PC-9 (cell line): ENCODE results near the gene FREM3.

ENCODE experiments used
- EZH2 ChIP-seq: fragments of 200-600 bp; sonication (generic); IDR thresholded peaks from 2 replicates; pipeline ENCODE4 v1.8.0; 2017; ENCODE audit warnings: antibody characterized with exemption, low read depth
- TF ChIP-seq, protein P1 (sequence below): fragments of 200-600 bp; sonication (generic); conservative IDR thresholded peaks from 2 replicates; pipeline ENCODE4 v1.6.1; 2017; ENCODE audit warnings: mixed run types, antibody characterized with exemption, mild to moderate bottlenecking, moderate library complexity

DNA sequence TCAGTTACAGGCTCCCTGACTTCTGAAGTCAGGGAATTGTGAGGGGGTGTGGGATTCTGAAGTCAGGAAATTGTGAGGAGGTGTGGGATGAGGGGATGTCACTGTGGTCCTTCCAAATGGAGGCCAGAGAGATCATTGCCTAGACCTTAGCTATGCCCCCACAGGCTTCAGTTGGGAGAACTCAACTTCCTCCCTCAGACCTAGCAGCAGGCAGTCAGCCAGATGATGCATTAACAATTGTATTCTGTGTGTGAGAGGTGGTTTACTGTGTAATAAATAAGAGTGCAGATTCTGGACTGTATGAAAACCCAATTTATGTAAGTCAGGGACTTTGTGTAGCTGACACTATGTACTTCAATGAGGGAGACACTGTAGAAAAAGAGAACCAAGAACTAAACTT lies 65.7 kb downstream of the FREM3 start:
- TF ChIP-seq, protein P1, sequence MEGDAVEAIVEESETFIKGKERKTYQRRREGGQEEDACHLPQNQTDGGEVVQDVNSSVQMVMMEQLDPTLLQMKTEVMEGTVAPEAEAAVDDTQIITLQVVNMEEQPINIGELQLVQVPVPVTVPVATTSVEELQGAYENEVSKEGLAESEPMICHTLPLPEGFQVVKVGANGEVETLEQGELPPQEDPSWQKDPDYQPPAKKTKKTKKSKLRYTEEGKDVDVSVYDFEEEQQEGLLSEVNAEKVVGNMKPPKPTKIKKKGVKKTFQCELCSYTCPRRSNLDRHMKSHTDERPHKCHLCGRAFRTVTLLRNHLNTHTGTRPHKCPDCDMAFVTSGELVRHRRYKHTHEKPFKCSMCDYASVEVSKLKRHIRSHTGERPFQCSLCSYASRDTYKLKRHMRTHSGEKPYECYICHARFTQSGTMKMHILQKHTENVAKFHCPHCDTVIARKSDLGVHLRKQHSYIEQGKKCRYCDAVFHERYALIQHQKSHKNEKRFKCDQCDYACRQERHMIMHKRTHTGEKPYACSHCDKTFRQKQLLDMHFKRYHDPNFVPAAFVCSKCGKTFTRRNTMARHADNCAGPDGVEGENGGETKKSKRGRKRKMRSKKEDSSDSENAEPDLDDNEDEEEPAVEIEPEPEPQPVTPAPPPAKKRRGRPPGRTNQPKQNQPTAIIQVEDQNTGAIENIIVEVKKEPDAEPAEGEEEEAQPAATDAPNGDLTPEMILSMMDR = no peak
- no peak for TF ChIP-seq EZH2
